Mucosa of gallbladder (tissue), 1 donor: ENCODE data around the gene GAREM1. TPM values are rescaled to one million over a fixed set of nuclear protein-coding genes. Genes with fewer than 3 reads are reported as not detected.
"Not testable (repeated sequence)": the region's sequence is repeated elsewhere in the genome, so short reads cannot be mapped to it uniquely, and the experiment has no call there.

ENCODE experiments used
- DNase-seq: peaks from one replicate; pipeline ENCODE4 v3.0.0-alpha.2; 2020; ENCODE audit warnings: low spot score
- total RNA-seq: library from RNA; stranded (reverse); gene quantifications from one replicate; pipeline ENCODE4 v1.2.1, GENCODE V29; 2021
- donor health status: DM: no; HTN: no; CAD: no.

The GAREM1 gene
- total RNA-seq, 1 donor from 2014 or later: 10.7 TPM

DNA sequence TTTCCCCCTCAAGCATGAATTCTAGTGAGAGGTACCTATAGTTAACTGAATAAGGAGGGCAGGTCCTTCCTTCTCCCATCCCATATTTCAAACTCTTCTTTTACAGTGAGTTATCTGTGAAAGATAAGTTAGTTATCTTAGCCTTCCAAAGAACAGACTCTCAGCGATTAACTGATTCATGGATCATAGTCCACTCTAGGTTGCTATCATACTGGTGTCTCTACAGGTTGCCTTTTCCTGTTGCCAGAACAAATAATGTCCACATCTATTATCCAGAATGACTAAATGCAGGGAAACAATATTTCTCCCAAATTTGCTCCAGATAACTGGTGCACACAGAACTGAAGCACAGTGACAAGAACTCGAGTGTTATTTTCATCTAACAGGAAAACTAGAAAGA lies 212.5 kb downstream of the GAREM1 start:
- no peak for DNase-seq

DNA sequence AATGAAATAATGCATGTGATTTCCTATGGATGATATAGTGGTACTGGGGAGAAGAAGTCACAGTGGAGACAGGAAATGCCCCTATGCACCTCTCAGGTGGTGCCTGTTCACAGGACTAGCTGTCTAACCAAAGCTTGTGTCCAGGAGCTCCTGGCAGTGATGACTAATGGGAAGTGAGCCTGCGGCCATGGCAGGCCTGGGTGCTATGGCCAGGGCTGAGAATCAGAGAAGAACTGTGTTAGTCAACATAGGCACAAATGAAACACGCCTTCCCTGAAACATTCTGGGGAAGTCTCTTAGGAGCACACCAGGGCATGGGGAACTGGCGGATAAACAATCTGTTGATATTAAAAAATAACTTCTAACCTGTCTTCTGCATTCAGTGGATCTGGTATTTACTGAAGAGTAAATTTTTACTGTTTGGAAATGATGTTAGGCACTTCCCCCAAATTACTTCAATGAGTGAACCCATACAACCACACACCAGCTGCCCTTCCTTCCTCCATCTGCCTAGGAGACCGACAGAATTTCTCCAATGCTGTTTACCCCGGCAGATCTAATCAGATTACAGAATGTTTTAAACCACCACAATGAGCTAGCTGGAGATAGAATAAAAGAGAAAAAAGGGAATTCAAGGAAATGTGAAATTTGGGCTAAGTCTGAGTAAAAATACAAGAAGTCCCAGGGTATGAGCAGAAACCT lies 213.4 kb downstream of the GAREM1 start:
- DNase-seq: no peak

DNA sequence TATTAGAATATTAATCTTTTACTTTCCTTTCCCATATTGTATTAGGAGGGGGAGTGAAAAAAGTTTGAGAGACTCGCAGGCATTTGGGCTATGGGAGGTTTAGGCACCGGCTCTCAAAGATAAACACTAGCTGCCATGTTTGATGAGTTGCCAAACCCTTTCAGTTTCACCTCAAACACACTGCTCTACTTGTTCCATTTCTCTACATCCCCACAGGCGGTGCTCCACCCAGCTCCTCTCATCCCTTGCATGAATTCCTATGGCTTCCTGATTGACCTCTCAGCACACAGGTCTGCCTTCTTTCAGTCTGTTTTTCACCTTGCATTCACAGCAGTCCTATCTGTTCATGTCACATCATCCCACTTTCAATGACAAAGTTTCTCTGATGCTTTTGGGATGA lies 215.1 kb downstream of the GAREM1 start:
- no peak for DNase-seq

DNA sequence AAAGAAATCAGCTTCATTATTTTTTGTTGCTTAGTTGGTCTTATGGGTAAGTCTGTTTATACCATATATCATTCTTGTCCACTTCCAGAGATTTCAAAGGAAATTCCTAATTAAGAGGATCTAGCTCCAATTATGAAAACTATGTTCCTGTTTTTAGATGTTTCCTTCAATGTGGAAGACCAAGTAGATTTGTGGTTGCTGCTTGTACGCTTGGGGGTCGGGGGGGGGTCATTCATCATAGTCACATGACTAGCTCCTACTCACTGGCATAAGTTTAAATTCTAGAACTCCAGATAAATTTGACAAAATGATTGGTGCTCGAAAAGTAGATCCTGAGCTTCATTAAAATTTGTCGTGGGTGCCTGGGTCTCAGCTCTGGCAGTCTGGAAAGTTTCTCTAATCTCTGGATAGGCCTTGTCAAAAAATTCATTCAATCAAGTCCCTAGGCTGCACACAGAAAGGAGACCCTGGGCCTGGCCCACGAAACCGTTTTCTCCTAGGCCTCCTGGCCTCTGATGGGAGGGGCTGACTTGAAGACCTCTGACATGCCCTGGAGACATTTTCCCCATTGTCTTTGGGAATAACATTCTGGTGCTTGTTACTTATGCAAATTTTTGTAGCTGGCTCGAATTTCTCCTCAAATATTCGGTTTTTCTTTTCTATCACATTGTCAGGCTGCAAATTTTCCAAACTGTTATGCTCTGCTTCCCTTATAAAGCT lies 218.4 kb downstream of the GAREM1 start:
- DNase-seq: no peak

DNA sequence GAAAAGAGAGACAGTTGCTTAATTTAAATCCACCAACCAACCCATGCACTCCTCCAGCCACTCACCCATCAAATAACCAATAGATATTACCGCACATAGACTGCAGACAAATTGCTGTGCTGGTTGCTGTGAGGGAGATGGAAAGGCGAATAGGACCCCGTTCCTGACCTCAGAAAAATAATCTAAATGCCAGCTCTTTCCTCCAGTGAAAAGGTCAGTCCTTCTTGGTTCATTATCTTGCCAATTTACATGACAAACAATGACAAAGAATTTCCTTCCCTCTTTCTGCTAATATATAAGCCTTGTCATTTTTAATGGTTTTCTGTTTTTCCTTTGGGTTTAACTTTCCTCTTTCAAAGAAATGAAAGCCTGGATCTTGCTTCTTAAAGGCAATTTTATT lies 219.2 kb downstream of the GAREM1 start:
- no peak for DNase-seq

DNA sequence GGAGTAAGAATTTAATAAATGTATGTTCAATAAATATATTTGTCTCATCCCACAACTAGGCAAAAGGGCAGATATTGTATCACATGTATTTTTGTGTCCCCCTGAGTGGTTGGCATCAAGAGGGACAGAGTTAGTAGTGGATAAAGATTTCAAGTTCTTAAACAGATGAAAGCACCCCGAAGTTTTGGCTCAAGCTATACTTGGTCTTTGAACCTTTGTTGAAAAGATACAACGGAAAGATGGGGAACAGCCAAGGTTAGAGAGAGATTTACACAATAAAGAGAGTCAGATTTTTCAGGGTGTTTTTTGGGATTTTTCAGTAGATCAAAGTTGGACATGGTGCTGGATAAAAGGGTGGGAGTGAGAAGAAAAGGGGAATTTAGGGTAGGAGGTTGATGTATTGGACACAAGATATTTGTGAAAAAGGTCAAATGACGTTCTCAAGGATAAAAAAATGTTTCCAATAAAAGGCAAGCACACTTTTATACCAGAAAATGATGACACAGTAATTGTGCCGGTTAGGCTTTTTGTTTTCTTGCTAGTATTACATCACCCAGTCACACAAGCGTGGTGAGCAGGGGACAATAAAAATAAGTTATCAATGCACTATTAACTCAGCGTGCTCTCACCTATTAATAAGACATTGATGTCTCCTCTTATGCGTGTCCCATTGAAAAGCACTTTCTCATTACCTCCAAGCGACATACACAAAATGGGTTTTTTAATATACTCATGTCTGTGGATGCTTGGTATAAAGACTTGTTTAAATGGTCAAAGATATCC lies 221.3 kb downstream of the GAREM1 start:
- no peak for DNase-seq

DNA sequence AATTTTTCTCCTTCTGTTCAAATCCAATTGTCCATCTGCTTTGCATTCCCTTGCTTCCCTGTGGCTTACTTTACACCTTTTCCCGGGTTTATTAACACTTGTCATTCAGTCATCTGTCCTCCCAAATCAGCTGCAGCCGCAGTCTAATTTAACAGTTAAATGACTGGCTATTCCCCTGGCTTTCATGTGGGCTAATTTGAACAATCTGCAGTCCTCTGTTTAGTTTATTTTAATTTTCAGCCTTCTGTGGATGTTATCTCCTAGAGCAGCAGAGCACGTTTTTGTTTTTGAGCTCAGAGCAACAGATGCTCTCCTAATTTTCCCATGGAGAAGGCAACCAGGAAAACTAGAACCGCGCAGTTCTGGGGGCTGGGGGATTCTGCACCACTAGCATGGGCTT lies 225.8 kb downstream of the GAREM1 start:
- DNase-seq: no peak

DNA sequence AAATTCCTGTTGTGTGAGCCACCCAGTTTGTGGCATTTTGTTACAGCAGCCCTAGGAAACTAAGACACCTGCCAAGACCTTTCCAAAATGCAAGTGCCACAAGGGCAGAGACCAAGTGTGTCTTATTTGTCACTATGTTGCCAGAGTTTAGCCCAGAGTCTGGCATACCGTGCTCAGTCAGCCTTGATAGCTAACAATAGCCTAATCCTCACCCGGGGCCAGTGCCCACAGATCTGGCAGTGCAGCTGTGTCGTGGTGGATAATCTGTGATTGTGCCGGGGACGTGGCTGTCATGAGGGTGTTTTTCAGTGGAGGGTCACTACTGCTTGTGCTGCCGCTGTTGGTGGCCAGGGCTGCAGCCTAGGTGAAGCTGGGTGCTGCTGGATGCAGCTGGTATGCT lies 227.3 kb downstream of the GAREM1 start:
- no peak for DNase-seq

DNA sequence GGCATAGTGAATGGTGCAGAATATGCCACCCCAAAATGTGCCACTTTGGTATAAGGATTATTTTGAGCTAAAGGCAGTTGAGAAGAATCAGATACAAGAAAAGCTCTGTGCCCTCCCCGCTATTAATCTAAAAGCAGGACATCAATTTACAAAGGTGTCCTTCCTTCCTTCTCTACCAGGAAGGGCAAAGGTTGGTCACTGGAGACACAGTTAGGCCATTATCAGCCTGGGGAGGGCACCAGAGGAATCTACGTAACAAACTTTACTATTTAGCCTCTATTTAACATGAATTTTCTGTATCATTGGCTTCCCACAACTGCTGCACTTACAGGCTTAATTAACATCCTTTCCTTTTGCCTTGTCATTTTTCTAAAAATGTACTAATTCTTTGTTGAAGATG lies 228.3 kb downstream of the GAREM1 start:
- DNase-seq: no peak

DNA sequence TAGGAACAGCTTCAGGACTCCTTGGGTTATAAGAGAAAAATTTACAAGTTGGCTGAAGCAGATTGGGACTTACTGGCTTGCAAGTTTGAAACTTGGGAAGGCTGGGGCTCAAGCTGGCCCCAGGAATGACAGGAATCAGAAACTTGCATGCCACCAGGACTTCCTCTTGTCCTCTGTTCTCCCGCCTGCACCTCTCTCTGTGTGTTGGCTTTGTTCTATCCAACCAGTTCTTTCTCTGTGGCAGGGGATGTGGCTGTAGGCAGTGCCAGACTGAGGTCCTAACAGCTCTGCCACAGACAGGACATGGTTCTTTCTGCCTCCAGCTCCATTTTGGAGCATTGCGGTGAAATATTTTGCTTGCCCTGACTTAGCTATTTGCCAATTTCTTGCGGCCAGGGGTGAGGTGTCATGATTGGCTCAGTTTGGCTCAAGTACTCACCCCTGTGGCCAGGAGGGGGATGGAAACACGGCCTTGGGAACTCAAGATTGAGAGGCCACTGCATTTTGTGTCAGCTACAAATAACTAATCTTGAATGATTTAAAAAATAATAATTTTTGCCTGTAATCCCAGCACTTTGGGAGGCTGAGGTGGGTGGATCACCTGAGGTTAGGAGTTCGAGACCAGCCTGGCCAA lies 231.9 kb downstream of the GAREM1 start:
- no peak for DNase-seq

DNA sequence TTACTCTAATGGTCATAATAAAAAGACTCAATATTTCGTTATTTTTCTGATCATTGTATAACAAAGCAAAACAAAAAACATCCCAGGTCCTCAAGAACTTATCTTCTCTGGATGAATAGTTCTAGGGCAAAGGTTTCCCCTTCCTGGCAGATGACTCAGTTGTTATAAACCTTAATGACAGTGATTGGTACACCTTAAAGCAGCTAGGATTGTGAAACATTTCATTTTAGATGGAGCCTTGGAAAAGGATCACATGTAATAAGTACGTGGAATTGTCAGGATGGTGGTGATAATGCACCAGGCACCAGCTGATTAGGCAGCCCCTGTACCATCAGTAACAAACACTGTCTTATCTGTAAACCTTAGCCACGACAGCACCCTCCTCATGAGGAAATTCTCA lies 233.6 kb downstream of the GAREM1 start:
- no peak for DNase-seq

DNA sequence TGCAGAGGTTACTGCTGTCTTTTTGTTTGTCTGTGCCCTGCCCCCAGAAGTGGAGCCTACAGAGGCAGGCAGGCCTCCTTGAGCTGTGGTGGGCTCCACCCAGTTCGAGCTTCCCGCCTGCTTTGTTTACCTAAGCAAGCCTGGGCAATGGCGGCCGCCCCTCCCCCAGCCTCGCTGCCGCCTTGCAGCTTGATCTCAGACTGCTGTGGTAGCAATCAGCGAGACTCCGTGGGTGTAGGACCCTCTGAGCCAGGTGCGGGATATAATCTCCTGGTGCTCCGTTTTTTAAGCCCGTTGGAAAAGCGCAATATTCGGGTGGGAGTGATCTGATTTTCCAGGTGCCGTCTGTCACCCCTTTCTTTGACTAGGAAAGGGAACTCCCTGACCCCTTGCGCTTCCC lies 237.3 kb downstream of the GAREM1 start:
- not testable (repeated sequence) for DNase-seq

DNA sequence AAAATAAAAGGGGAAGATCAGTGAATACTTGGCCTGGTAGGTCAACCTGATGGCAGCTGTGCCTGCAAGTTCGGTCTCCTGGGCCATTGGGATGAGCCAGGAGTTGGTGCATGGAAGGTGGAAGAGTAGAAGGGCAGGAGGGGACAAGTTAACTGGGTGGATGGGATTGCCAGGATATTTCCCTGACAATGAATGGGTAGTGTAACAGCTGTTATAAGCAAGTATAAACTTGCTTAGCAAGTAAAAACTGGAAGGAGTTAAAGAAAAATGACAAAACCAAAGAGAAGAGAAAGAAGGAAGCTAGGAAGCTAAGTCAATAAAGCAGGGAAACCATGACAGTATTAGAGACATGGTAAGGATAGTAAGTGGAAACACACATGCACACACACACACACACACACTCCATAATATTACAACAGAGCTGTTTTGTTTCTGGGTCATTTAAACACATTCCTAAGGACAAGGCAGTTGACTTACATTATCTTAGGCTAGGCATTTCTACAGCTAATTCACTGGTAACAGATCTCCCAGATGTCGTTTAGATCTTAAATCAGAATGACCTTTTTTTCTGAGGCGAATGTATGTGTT lies 251.2 kb downstream of the GAREM1 start:
- no peak for DNase-seq

DNA sequence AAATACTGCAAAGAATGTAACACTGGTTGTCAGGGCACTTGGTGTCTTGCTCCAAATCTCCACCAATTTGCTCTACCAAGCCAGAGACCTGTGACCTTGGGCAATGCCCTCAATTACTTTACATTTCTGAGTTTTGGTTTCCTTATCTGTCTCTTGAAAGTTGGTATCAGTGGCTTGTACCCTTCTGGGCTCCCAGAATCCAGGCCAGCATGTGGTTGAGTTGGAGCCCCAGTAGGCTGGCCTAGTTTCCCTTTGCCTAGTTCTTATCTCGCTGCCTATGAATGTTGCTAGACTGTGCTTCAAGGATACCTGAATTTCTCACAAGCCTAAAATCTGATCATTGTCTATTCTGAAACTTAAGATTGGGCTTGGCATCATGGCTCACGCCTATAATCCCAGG lies 254.3 kb downstream of the GAREM1 start:
- DNase-seq: no peak

DNA sequence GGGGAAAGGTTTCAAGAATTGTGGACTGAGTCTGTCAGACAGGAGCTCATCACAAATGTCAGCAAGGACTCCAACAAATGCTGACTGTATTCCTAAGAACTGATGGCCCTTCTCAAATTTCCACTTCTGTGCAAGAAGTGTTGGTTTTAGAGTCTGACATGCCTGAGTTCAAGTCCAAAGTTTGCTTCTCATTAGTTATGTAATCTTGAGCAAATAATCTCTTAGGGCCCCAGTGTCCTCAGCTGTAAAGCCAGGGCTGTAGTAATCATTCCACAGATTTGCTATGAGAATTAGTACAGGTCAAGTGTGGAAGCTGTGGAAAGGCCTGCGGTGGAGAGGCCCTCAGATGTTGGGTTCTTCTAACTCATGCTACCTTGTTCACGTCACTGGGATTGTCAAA lies 257.0 kb downstream of the GAREM1 start:
- no peak for DNase-seq
